ENCODE data around the gene EPHB1. TPM values are rescaled to one million over a fixed set of nuclear protein-coding genes. Genes with fewer than 3 reads are reported as not detected.

EPHB1 gene
- total RNA-seq, 3 donors from 2014 or later: 0.31 to 6.9 (median 0.64) TPM

DNA sequence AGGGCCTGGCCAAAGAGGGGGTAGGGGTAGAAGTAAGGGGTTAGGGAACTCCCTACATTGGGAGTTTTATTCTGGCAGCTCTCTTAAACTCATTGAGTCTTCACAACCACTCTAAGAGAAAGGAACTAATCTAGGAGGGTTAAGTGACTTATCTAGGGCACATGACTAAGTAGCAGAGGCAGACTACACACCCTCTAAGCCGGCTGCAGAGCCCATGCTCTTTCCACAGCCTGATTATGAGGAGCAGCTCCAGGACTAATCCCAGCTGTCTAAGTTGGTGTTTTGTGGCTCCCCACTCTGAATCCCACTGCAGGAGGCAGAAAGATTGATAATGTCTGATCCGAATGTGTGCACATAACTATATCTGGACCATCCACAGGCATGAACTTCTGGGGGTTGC lies 374.6 kb downstream of the EPHB1 start:
- H3K36me3 ChIP-seq (ENCODE audit: low read depth): no peaks in the 10 kb centered on the region
- no peak overlapping the region for H3K4me3 ChIP-seq
- TF ChIP-seq, protein P1, sequence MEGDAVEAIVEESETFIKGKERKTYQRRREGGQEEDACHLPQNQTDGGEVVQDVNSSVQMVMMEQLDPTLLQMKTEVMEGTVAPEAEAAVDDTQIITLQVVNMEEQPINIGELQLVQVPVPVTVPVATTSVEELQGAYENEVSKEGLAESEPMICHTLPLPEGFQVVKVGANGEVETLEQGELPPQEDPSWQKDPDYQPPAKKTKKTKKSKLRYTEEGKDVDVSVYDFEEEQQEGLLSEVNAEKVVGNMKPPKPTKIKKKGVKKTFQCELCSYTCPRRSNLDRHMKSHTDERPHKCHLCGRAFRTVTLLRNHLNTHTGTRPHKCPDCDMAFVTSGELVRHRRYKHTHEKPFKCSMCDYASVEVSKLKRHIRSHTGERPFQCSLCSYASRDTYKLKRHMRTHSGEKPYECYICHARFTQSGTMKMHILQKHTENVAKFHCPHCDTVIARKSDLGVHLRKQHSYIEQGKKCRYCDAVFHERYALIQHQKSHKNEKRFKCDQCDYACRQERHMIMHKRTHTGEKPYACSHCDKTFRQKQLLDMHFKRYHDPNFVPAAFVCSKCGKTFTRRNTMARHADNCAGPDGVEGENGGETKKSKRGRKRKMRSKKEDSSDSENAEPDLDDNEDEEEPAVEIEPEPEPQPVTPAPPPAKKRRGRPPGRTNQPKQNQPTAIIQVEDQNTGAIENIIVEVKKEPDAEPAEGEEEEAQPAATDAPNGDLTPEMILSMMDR (IDR thresholded peaks at IDR 0.05): no peak
- intact Hi-C loops (cut with DNase I, micrococcal nuclease): no loop called here
- H3K4me1 ChIP-seq (ENCODE audit: low read depth): no peaks in the 10 kb centered on the region
- H3K9me3 ChIP-seq: no peaks in the 10 kb centered on the region
- ATAC-seq (no peak), DNase-seq (no peak)

DNA sequence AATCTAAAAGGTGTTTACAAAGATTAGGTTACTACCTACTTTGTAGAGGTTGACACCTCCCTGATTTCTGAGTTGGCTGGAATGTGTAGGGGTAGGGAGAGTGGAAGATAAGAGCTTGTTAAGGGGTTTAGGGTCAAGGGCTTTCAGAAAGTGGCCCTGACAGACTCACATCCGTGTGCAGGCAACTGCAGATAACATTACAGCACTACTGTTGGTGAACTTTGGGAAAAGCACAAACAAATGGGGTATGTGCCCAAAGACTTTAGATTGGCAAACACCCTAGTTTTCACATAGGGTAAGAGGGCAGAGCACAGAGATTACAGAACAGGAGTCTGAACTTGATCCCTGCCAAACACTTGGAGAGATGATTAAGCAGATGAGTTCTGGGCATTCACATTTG lies 375.7 kb downstream of the EPHB1 start:
- TF ChIP-seq, protein P1 (IDR thresholded peaks at IDR 0.05): no peak
- Histone ChIP-seq H3K9me3 (no peaks in the 10 kb centered on the region), H3K36me3 (ENCODE audit: low read depth) (no peaks in the 10 kb centered on the region), H3K4me3 (no peak overlapping the region), H3K4me1 (ENCODE audit: low read depth) (no peaks in the 10 kb centered on the region)
- DNase-seq (no peak), ATAC-seq (no peak)
- intact Hi-C loops (cut with DNase I, micrococcal nuclease): no loop called here

DNA sequence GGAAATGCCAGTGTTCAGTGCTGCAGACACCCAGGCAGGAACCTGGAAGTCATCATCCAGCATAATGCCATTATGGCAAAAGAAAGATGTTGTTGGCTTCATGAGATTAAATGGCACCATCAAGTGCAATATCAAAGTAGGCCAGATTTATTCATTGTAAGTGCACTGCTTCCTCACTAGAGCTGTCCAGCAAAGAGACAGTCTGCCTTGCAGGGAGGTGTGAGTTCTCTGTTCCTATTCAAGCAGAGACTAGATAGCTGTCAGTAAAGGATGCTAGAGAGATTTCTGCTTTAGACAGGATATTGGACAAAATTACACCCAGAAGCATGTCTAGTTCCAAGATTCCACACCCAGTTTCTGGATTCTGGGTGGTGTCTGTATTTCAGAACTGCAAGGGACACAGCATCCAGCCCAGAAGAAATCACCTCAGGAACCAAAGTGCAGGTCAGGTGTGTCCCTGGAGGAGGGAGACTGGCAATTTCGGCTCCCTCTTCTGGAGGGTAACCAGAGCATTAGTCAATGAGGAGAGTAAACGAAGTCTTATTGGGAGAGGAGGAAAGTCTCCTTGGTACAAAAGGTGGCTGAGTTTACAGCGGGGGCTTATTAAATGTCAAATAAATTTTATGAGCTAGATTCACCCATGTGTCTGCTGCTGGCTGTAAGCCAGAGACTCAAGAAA lies 377.3 kb downstream of the EPHB1 start:
- Histone ChIP-seq H3K4me1 (ENCODE audit: low read depth) (no peaks in the 10 kb centered on the region), H3K4me3 (no peak overlapping the region), H3K36me3 (ENCODE audit: low read depth) (no peaks in the 10 kb centered on the region), H3K9me3 (no peaks in the 10 kb centered on the region)
- intact Hi-C loops (cut with DNase I, micrococcal nuclease): no loop called here
- TF ChIP-seq, protein P1 (IDR thresholded peaks at IDR 0.05): no peak
- DNase-seq (no peak), ATAC-seq (no peak)

DNA sequence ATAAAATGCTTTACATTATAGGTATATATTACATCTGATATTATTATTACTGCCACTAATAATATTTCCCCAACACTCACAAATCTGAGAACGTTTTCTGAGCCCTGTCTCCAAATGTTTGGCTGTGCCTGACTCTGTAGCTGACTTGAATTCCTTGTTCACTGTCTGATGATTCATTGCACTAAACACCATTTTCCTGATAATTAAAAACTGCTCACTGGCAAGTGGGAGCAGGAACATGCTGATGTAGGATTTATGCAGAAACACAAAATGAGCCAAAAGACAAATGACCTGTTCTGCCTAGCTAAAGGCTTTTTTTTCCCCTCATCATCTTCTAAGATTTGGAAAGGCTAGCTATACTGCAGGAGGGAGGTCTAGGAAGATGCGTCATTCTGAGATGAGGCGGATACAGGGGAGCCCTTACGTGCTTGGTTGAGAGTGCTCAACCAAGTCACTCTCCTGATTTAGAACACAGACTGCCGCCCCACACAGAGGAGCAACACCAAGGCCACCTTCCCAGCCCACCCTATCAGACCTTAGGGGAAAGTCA lies 380.7 kb downstream of the EPHB1 start:
- no peaks in the 10 kb centered on the region for H3K4me1 ChIP-seq (ENCODE audit: low read depth)
- no peaks in the 10 kb centered on the region for H3K36me3 ChIP-seq (ENCODE audit: low read depth)
- H3K9me3 ChIP-seq: no peaks in the 10 kb centered on the region
- H3K4me3 ChIP-seq: no peak overlapping the region
- DNase-seq (no peak), ATAC-seq (no peak)
- intact Hi-C loops (cut with DNase I, micrococcal nuclease): no loop called here
- TF ChIP-seq, protein P1 (IDR thresholded peaks at IDR 0.05): no peak

DNA sequence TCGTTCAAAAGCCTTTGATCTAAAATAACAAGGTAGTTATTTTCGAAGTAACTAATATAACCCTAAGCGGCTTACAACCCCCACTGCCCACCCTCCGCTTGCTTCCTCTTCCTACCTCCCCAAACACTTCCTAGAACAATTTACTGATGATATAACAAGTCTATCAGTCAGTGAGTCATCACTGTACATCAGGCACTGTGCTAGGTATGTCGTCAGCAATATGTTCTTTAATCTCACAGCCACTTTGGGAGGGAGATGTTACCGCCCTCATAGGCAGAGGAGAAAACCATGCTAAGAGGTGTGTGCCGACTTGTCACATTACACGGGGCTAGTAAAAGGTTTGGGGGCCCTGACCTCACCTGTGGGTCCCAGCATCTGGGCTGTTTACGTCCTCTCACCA lies 381.8 kb downstream of the EPHB1 start:
- intact Hi-C loops (cut with DNase I, micrococcal nuclease): no loop called here
- DNase-seq: no peak
- no peak for ATAC-seq
- Histone ChIP-seq H3K4me1 (ENCODE audit: low read depth) (no peaks in the 10 kb centered on the region), H3K36me3 (ENCODE audit: low read depth) (no peaks in the 10 kb centered on the region), H3K4me3 (no peak overlapping the region), H3K9me3 (no peaks in the 10 kb centered on the region)
- TF ChIP-seq, protein P1 (IDR thresholded peaks at IDR 0.05): no peak
